ENCODE results near the gene AFF2.

GRCh38 chrX:148618470-148619445 is 118.3 kb downstream of the AFF2 start:
- TF ChIP-seq PATZ1 (CRISPR knock-in tag; IDR thresholded peaks at IDR 0.05; ENCODE audit: borderline replicate concordance) = no peak
- TF ChIP-seq RARB (CRISPR knock-in tag; IDR thresholded peaks at IDR 0.05) = no peak
- no peak for TF ChIP-seq ISL1 (CRISPR knock-in tag; IDR thresholded peaks at IDR 0.05)
